H9 (cell line): ENCODE measurements around the gene MBD5. TPM values are rescaled to one million over a fixed set of nuclear protein-coding genes. Genes with fewer than 3 reads are reported as not detected.

Experiments
- DNase-seq: peaks from one replicate; pipeline ENCODE4 v3.0.0-alpha.2; 2017
- H2AFZ ChIP-seq: one replicate; pipeline ENCODE4 v1.6.1; 2013; ENCODE audit warnings: mild to moderate bottlenecking, low read length, control low read depth, moderate library complexity
- H2AK5ac ChIP-seq: 2 replicates; pipeline ENCODE4 v1.6.1; 2013; ENCODE audit warnings: low read length, control low read depth, mixed read lengths; ENCODE audit not compliant: insufficient read length
- H2BK120ac ChIP-seq: one replicate; pipeline ENCODE4 v1.6.1; 2013; ENCODE audit warnings: low read depth, mild to moderate bottlenecking, low read length, control low read depth, inconsistent platforms; ENCODE audit not compliant: poor library complexity, severe bottlenecking
- H2BK12ac ChIP-seq: 2 replicates; pipeline ENCODE4 v1.6.1; 2013; ENCODE audit warnings: low read length, control low read depth, mixed read lengths, low read depth; ENCODE audit not compliant: insufficient read length
- H2BK15ac ChIP-seq: 2 replicates; pipeline ENCODE4 v1.6.1; 2013; ENCODE audit warnings: low read depth, low read length, control low read depth
- H2BK20ac ChIP-seq: one replicate; pipeline ENCODE4 v1.6.1; 2013; ENCODE audit warnings: low read depth, mild to moderate bottlenecking, low read length, control low read depth, inconsistent platforms; ENCODE audit not compliant: poor library complexity, severe bottlenecking
- H2BK5ac ChIP-seq: 2 replicates; pipeline ENCODE4 v1.6.1; 2013; ENCODE audit warnings: low read length, control low read depth, mixed read lengths; ENCODE audit not compliant: insufficient read length
- H3K14ac ChIP-seq: 2 replicates; pipeline ENCODE4 v1.6.1; 2013; ENCODE audit warnings: low read length, control low read depth; ENCODE audit not compliant: insufficient read depth
- H3K18ac ChIP-seq: 2 replicates; pipeline ENCODE4 v1.6.1; 2013; ENCODE audit warnings: low read depth, mild to moderate bottlenecking, mixed read lengths, low read length, control low read depth; ENCODE audit not compliant: insufficient read length
- H3K23ac ChIP-seq: 2 replicates; pipeline ENCODE4 v1.6.1; 2013; ENCODE audit warnings: low read length, control low read depth, mixed read lengths, low read depth; ENCODE audit not compliant: insufficient read length
- H3K23me2 ChIP-seq: 2 replicates; pipeline ENCODE4 v1.6.1; 2013; ENCODE audit warnings: low read depth, mild to moderate bottlenecking, mixed read lengths, low read length, control low read depth; ENCODE audit not compliant: insufficient read length, poor library complexity, severe bottlenecking
- H3K27ac ChIP-seq: 2 replicates; pipeline ENCODE4 v1.5.1; 2013; ENCODE audit warnings: low read length, control low read depth, mixed read lengths, low read depth; ENCODE audit not compliant: insufficient read length
- H3K27me3 ChIP-seq: 2 replicates; pipeline ENCODE4 v1.6.1; 2013; ENCODE audit warnings: low read length, control low read depth, inconsistent platforms; ENCODE audit not compliant: insufficient read depth
- H3K4ac ChIP-seq: 2 replicates; pipeline ENCODE4 v1.6.1; 2013; ENCODE audit warnings: low read depth, mild to moderate bottlenecking, control low read depth, inconsistent platforms, low read length, moderate library complexity
- H3K4me1 ChIP-seq: 2 replicates; pipeline ENCODE4 v1.6.1; 2013; ENCODE audit warnings: low read length, control low read depth, inconsistent platforms; ENCODE audit not compliant: insufficient read depth
- H3K4me2 ChIP-seq: 2 replicates; pipeline ENCODE4 v1.6.1; 2013; ENCODE audit warnings: low read length, control low read depth, mixed read lengths; ENCODE audit not compliant: insufficient read length, insufficient read depth
- H3K56ac ChIP-seq: 2 replicates; pipeline ENCODE4 v1.6.1; 2013; ENCODE audit warnings: low read depth, mild to moderate bottlenecking, mixed read lengths, low read length, control low read depth; ENCODE audit not compliant: insufficient read length
- H3K79me1 ChIP-seq: 2 replicates; pipeline ENCODE4 v1.6.1; 2013; ENCODE audit warnings: low read depth, mild to moderate bottlenecking, moderate library complexity, low read length, control low read depth, inconsistent platforms; ENCODE audit not compliant: insufficient read depth, poor library complexity, severe bottlenecking
- H3K79me2 ChIP-seq: 2 replicates; pipeline ENCODE4 v1.6.1; 2013; ENCODE audit warnings: low read length, control low read depth, inconsistent platforms; ENCODE audit not compliant: insufficient read depth
- H3K9ac ChIP-seq: 2 replicates; pipeline ENCODE4 v1.6.1; 2013; ENCODE audit warnings: low read length, control low read depth, mixed read lengths; ENCODE audit not compliant: insufficient read length; ENCODE audit errors: extremely low read depth
- H3K9me3 ChIP-seq: one replicate; pipeline ENCODE4 v1.6.1; 2013; ENCODE audit warnings: low read depth, low read length, inconsistent platforms; ENCODE audit not compliant: control insufficient read depth
- H3T11ph ChIP-seq: one replicate; pipeline ENCODE4 v1.6.1; 2013; ENCODE audit warnings: mild to moderate bottlenecking, low read length, control low read depth, inconsistent platforms
- H4K20me1 ChIP-seq: one replicate; pipeline ENCODE4 v1.6.1; 2013; ENCODE audit not compliant: control insufficient read depth, insufficient read length, insufficient read depth
- H4K5ac ChIP-seq: 2 replicates; pipeline ENCODE4 v1.6.1; 2013; ENCODE audit warnings: low read depth, mild to moderate bottlenecking, mixed read lengths, low read length, control low read depth; ENCODE audit not compliant: insufficient read length
- H4K8ac ChIP-seq: replicated peaks from 2 replicates; pipeline ENCODE4 v1.6.1; 2013; ENCODE audit warnings: low read length, control low read depth, mixed read lengths, low read depth; ENCODE audit not compliant: insufficient read length
- H4K91ac ChIP-seq: 2 replicates; pipeline ENCODE4 v1.6.1; 2013; ENCODE audit warnings: low read depth, mild to moderate bottlenecking, moderate library complexity, mixed read lengths, low read length, control low read depth; ENCODE audit not compliant: insufficient read length
- H3K27ac Mint-ChIP-seq, 3 experiments: 2 replicates in 2 of 3; 3 replicates in 1 of 3; pipeline ENCODE4 v1.8.0; 2020 to 2021; ENCODE audit warnings: mixed read lengths in 3 of 3, mild to moderate bottlenecking in 1 of 3, moderate library complexity in 1 of 3
- H3K27me3 Mint-ChIP-seq: 2 replicates; pipeline ENCODE4 v1.8.0; 2021; ENCODE audit warnings: low read depth, mild to moderate bottlenecking, moderate library complexity, mixed read lengths
- H3K36me3 Mint-ChIP-seq, 3 experiments: 2 replicates in 2 of 3; 3 replicates in 1 of 3; pipeline ENCODE4 v1.8.0; 2020 to 2021; ENCODE audit warnings: low read depth in 3 of 3, mixed read lengths in 3 of 3; ENCODE audit not compliant: insufficient read depth in 1 of 3
- H3K4me1 Mint-ChIP-seq, 2 experiments: 2 replicates each; pipeline ENCODE4 v1.8.0; 2020; ENCODE audit warnings: mixed read lengths in 2 of 2
- H3K4me3 Mint-ChIP-seq, 2 experiments: 2 replicates in 1 of 2; 3 replicates in 1 of 2; pipeline ENCODE4 v1.8.0; 2020 to 2021; ENCODE audit warnings: mild to moderate bottlenecking in 2 of 2, mixed read lengths in 2 of 2, moderate library complexity in 1 of 2
- H3K9me3 Mint-ChIP-seq, 2 experiments: 2 replicates in 1 of 2; 3 replicates in 1 of 2; pipeline ENCODE4 v1.8.0; 2020; ENCODE audit warnings: mild to moderate bottlenecking in 2 of 2, mixed read lengths in 2 of 2, moderate library complexity in 1 of 2
- WGBS: extraction: QIAGEN DNeasy Blood & Tissue Kit; methylation state at CpG from one replicate; pipeline ENCODE4 v1.1.7; 2013; ENCODE audit warnings: missing lambda C conversion rate, low lambda C conversion rate, mixed read lengths; ENCODE audit not compliant: insufficient read length; ENCODE audit errors: extremely low coverage; 5-methylcytosine and 5-hydroxymethylcytosine counted together
- total RNA-seq: library from RNA; stranded (reverse); gene quantifications from 2 replicates; pipeline ENCODE4 v1.2.1, GENCODE V29; 2021
- TF ChIP-seq, protein P1 (sequence below): fragments of 200-600 bp; sonication (generic); conservative IDR thresholded peaks from 3 replicates; pipeline ENCODE4 v1.8.0; 2021; ENCODE audit warnings: antibody characterized with exemption, mild to moderate bottlenecking

The MBD5 gene
- total RNA-seq, 1 experiment from 2014 or later: 23.1 TPM

DNA sequence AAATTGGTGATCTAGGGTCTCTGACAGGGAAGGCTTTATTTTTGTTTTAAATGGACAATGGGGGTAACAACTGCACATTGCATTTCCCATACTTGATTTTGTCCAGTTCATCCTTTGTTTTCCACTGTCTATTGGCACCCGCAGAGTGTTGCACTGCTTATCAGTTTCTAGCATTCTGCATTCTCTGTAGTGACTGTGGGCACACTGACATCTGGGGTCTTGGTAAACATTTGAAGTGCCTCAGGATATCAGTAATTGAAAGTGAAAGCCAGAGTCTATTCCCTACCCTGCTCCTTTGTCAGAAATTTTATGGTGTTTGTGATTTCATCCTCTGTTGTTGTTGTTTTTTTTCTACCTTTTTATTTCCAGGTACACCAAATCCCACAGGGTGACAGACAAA lies 491.6 kb downstream of the MBD5 start:
- Histone ChIP-seq H4K91ac (no peak overlapping the region), H3K9ac (no peak overlapping the region), H3K4me2 (no peak overlapping the region), H3K79me1 (no peaks in the 10 kb centered on the region), H3K23ac (no peak overlapping the region), H2BK12ac (no peak overlapping the region), H3K4me1 (no peaks in the 10 kb centered on the region), H2AFZ (no peak overlapping the region), H4K5ac (no peak overlapping the region), H2BK15ac (no peak overlapping the region), H2BK20ac (no peak overlapping the region), H3K18ac (no peak overlapping the region), H4K20me1 (no peaks in the 10 kb centered on the region), H3K4ac (no peak overlapping the region), H2BK5ac (no peak overlapping the region), H2AK5ac (no peak overlapping the region), H4K8ac (no peak overlapping the region), H3K27me3 (no peaks in the 10 kb centered on the region), H3K14ac (no peak overlapping the region), H3K23me2 (no peaks in the 10 kb centered on the region), H3K56ac (no peak overlapping the region), H3K79me2 (no peaks in the 10 kb centered on the region), H3T11ph (no peak overlapping the region), H3K27ac (no peak overlapping the region), H3K9me3 (no peaks in the 10 kb centered on the region), H2BK120ac (no peak overlapping the region)
- Mint-ChIP-seq H3K27me3 (no peaks in the 10 kb centered on the region), H3K9me3 (no peaks in the 10 kb centered on the region), H3K36me3 (no peaks in the 10 kb centered on the region), H3K27ac (no peak overlapping the region), H3K4me3 (no peak overlapping the region), H3K4me1 (peaks cover 17 to 20% of the 10 kb centered on the region in 2 experiments)
- TF ChIP-seq, protein P1, sequence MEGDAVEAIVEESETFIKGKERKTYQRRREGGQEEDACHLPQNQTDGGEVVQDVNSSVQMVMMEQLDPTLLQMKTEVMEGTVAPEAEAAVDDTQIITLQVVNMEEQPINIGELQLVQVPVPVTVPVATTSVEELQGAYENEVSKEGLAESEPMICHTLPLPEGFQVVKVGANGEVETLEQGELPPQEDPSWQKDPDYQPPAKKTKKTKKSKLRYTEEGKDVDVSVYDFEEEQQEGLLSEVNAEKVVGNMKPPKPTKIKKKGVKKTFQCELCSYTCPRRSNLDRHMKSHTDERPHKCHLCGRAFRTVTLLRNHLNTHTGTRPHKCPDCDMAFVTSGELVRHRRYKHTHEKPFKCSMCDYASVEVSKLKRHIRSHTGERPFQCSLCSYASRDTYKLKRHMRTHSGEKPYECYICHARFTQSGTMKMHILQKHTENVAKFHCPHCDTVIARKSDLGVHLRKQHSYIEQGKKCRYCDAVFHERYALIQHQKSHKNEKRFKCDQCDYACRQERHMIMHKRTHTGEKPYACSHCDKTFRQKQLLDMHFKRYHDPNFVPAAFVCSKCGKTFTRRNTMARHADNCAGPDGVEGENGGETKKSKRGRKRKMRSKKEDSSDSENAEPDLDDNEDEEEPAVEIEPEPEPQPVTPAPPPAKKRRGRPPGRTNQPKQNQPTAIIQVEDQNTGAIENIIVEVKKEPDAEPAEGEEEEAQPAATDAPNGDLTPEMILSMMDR: no peak
- no CpG with 5 or more reads among the region's 1 CpG for WGBS
- DNase-seq: no peak
